ENCODE data around the gene PLK3.
"Not testable (repeated sequence)": the region's sequence is repeated elsewhere in the genome, so short reads cannot be mapped to it uniquely, and the experiment has no call there.

PLK3 gene

DNA sequence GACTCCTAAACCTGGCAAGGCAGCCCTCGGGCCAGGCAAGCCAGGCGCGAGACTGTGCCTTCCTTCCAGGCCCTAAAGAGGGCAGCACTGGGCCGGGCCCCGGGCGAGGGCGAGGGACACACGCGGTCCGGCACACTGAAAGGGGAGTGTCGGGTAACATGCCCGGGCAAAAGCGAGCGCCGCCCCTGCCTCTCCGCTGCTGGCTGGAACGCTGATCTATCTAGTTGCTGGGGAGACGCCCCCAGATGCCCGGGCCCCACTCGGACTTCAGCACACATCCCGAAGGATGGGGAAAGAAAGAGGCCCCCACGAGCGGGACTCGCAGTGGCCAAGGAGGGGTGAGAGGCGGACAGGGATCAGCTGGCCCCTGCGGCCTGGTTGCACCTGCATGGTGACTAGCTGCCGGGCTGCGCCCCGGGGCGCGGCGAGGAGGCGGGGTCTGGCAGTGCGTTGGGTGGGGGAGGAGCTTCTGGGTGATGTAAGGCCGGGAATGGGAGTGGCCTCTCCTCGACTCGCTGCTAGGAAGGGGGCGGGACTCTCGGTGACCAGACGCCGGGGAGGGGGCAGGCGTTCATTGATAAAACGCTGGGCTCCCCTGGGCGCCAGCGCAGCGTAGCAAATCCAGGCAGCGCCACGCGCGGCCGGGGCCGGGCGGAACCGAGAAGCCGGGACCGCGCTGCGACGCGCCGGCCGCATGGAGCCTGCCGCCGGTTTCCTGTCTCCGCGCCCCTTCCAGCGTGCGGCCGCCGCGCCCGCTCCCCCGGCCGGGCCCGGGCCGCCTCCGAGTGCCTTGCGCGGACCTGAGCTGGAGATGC is at the start of gene PLK3:
Gene PLK3 (plus strand): TSS at position 608 of the 815 bp plus-strand sequence. CDS start 87 bp downstream, at position 695.
- H3K4me3 ChIP-seq (ENCODE audit: low read depth, low read length): peak within 1 kb of the TSS; percentile 93
- peak; percentile 78 for TF ChIP-seq CTCF (IDR thresholded peaks at IDR 0.05; ENCODE audit: low read depth, low read length, missing control alignments)
- DNase-seq (ENCODE audit: low read depth): peak; percentile 92

- no peak for DNase-seq (ENCODE audit: low read depth)
- H3K4me3 ChIP-seq (ENCODE audit: low read depth, low read length): no peak overlapping the region
- no peak for TF ChIP-seq CTCF (IDR thresholded peaks at IDR 0.05; ENCODE audit: low read depth, low read length, missing control alignments)
These were observed 42.8 kb upstream of the PLK3 start for GRCh38 chr1:44757420-44757819.

DNA sequence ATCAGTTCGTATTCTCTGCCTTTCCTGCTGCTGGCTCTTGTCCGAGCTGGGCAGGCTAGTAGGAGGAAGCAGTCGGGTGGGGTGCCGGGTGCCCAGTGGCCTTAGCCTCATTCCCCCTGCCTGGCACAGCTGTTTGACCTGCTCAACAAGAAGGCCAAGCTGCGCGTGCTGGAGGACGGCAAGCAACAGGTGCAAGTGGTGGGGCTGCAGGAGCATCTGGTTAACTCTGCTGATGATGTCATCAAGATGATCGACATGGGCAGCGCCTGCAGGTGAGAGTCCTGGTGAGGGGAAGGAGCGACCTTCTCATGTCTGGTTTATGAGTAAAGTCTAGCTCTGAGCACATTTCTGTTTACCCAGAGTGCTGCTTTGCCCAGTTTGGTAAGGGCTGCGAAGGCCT is 41.1 kb upstream of the PLK3 start:
- no peak overlapping the region for H3K4me3 ChIP-seq (ENCODE audit: low read depth, low read length)
- no peak for TF ChIP-seq CTCF (IDR thresholded peaks at IDR 0.05; ENCODE audit: low read depth, low read length, missing control alignments)
- no peak for DNase-seq (ENCODE audit: low read depth)

- no peak for TF ChIP-seq CTCF (IDR thresholded peaks at IDR 0.05; ENCODE audit: low read depth, low read length, missing control alignments)
- no peak for DNase-seq (ENCODE audit: low read depth)
- no peak overlapping the region for H3K4me3 ChIP-seq (ENCODE audit: low read depth, low read length)
These were observed 39.3 kb upstream of the PLK3 start for GRCh38 chr1:44760876-44761275.

DNA sequence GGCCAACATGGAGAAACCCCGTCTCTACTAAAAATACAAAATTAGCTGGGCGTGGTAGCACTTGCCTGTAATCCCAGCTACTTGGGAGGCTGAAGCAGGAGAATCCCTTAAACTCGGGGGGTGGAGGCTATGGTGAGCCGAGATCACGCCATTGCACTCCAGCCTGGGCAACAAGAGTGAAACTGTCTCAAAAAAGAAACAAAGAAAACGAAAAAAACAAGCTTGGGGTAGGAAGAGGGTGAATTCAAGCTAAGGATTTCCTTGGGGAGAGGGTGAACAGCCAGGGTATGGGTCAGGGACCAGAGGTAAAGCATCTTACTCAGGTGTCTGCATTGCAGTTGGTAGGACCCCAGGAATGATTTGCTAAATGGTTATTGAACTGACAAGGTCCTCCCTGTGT is 33.8 kb upstream of the PLK3 start:
- H3K4me3 ChIP-seq (ENCODE audit: low read depth, low read length); DNase-seq (ENCODE audit: low read depth): not testable (repeated sequence)

DNA sequence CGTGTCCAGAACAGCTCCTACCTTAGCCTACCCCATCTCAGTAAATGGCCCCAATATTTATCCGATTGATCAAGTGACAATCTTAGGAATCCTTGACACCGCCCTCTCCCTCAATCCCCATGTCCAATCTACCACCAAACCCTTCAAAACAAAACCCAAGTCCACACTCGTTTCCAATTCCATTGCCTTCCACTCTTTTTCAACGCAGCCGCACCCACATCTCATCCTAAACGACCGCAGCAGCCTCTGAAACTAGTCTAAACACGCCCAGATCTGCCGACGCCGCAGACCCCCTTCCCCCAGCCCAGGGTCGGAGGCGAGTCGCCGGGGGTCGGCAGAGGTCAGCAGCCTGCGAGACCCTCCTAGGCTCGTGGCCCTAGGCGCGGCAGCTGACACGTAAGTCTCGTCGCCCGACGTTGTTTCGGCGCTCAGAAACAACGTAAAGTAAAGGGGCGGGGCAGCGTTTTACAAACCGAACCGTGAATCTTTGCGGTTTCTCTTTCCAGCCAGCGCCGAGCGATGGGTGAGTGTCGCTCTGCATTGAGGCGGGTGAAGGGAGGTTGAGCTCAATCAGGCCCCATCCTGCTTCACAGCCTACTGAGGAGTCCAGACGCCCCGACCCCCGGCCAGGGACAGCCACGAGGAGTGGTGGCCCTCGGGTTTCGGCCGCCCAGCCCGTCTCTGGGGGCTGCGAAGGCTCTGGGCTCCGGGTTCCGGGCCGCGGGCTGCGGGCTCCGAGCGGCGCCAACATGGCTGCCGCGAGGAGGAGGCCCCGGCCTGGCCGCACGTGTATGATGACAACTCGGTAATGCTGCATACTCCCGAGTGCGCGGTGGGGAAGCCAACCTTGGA is 24.9 kb upstream of the PLK3 start, which contains the start of gene RPS8:
Gene RPS8 (plus strand): TSS at position 463 of the 852 bp plus-strand sequence. CDS start 57 bp downstream, at position 520.
- TF ChIP-seq CTCF (IDR thresholded peaks at IDR 0.05; ENCODE audit: low read depth, low read length, missing control alignments): no peak
- peak; percentile 83 for DNase-seq (ENCODE audit: low read depth)
- H3K4me3 ChIP-seq (ENCODE audit: low read depth, low read length): peak within 1 kb of the TSS; percentile 77
